Right ventricle myocardium superior (tissue), 1 donor: ENCODE measurements around the gene PEAK3. TPM values are rescaled to one million over a fixed set of nuclear protein-coding genes. Genes with fewer than 3 reads are reported as not detected.

ENCODE experiments used
- ATAC-seq: fragments of 200-7000 bp; cut with Tn5 transposase; one replicate; pipeline ENCODE4 v1.9.1; 2020; ENCODE audit warnings: mild to moderate bottlenecking; ENCODE audit not compliant: poor library complexity
- DNase-seq: peaks from one replicate; pipeline ENCODE4 v3.0.0-alpha.2; 2020
- intact Hi-C: fragments of 100-400 bp; cut with DNase I; formaldehyde crosslinking; loops from one replicate; pipeline ENCODE4 v1.11.2; 2022
- total RNA-seq: library from RNA; stranded (reverse); fragmentation: NEBNext Ultra II Directional; extraction: Animal tissue kit (Norgen Biotek cat#: 25700); gene quantifications from one replicate; pipeline ENCODE4 v1.2.1, GENCODE V29; 2021
- donor health status: DM: no; HTN: yes; CAD: no; lungs with severe emphysema.

The PEAK3 gene
- total RNA-seq, 1 donor from 2014 or later: 0.70 TPM

DNA sequence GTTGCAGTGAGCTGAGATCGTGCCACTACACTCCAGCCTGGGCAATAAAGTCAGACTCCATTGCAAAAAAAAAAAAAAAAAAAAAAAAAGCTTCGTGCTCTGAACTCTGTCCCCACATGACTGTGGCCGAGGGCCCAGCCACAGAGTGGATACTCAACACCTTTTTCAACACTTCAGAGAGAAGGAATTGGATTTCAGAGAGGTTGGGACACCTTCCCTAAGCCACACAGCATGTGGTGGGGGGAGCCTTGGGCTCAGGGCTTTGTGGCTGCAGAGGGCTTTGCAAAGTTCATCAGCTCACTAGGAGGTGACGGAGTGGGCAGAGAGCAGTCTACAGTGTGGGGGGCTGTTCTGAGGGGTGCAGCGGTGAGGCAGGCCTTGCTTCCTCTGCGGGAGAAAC lies 36.9 kb upstream of the PEAK3 start:
- intact Hi-C loops: loop anchor here (5.0 kb wide), 2 partner anchors 42 to 162 kb away; no protein-coding TSS in a partner anchor
- DNase-seq (no peak), ATAC-seq (no peak)

- DNase-seq: no peak
- intact Hi-C loops: loop anchor here (5.0 kb wide), 2 partner anchors 40 to 160 kb away; no protein-coding TSS in a partner anchor
Observed at GRCh38 chr19:2317756-2318155, 35.8 kb upstream of the PEAK3 start.

DNA sequence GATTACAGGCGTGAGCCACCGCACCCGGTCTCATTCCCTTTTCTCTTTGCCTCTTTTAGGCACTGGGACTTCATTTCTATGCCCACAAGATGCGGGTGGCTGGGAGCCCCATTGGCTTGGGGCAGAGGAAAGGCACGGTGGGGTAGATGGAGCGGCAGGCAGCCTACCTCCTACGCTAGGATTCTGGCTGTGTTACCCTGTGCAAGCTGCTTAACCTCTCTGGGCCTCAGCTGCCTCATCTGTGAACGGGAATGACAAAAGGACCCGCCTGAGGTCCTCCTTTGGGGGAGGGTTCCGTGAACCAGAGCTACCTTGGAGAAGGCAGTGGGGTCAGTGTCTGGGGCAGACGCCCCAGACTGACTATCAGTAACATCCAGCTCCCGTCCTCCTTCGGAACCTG lies 35.3 kb upstream of the PEAK3 start:
- intact Hi-C loops: loop anchor here (5.0 kb wide), 2 partner anchors 40 to 160 kb away; no protein-coding TSS in a partner anchor
- no peak for ATAC-seq
- no peak for DNase-seq

More at GRCh38 chr19:2317756-2318155, 35.8 kb upstream of the PEAK3 start:
- ATAC-seq: no peak

DNA sequence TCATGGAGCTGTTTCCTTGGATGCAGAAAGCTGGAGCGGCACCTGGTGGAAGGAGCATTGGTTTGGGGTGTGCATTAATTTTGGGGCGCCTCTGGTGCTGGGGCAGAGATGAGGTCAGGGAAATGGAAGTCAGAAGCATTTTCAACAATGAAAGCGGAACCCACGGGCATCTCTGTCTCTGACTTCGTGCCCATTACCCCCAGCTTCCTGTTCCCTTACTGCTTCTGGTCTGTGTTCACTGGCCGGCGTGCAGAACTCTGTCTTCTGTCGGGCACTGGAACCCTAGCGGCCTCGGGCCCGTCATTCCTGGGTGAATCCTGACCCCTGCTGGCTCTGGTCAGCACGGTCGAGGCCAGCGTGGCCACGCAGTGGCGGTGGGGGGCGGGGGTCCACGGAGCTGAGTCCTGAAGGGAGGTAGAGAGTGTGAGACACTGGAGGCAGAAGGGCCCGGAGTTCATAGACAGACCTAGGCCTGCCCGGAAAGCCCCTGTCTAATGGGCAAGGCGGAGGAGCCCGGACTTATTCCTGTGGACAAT lies 33.9 kb upstream of the PEAK3 start:
- ATAC-seq (peak; percentile 94), DNase-seq (peak; percentile 88)
- intact Hi-C loops: loop anchor here (5.0 kb wide), 2 partner anchors 39 to 159 kb away; no protein-coding TSS in a partner anchor

GRCh38 chr19:2315121-2315817 lies 33.3 kb upstream of the PEAK3 start:
- ATAC-seq: no peak
- no peak for DNase-seq
- intact Hi-C loops: loop anchor here (5.0 kb wide), 2 partner anchors 38 to 158 kb away; no protein-coding TSS in a partner anchor

- ATAC-seq: no peak
- intact Hi-C loops: no loop called here
- DNase-seq: no peak
Observed at GRCh38 chr19:2312820-2313501, 31.0 kb upstream of the PEAK3 start.

DNA sequence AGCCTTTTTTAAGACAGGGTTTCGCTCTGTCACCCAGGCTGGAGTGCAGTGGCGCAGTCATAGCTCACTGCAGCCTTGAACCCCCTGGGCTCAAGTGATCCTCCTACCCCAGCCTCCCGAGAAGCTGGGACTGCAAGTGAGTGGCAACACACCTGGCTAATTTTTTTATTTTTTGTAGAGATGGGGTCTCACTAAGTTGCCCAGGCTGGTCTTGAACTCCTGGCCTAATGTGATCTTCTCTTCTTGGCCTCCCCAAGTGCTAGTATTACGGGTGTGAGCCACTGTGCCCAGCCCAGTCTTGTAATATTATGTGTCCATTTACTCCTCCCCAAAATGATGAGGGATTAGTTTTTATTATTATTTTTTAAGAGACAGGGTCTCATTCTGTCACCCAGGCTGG lies 29.1 kb upstream of the PEAK3 start:
- intact Hi-C loops: no loop called here
- ATAC-seq: no peak

DNA sequence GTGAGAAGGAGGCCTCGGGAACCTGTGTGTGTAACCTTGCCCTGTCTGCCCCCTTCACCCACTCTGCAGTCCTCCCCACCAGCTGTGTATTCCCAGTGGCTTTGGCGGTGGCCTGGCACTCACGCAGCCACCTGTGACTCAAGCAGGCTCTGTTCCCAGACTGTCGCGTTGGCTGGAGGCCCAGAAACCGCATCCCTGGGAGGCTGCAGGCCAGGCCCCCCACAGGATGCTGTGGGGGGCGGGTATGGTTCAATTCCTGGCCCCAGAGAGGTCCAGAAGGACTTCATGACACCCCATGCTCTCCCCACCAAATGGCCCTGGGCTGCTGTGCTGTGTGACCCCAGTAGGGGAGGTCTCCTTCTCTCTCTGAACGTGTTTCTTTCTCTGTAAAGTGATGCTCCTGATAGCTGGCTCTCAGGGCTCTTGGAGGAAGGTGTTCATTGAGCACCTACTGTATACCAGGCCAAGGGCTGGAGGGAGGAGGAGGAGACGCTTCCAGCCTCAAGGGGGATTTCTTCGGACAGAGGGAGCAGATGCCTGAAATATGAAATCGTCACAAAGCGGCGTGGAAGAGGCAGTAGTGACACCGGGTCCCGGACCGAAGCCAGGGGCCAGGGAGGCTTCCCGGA lies 27.9 kb upstream of the PEAK3 start:
- ATAC-seq (no peak), DNase-seq (no peak)

More for the DNA sequence above, 29.1 kb upstream of the PEAK3 start:
- DNase-seq: no peak

DNA sequence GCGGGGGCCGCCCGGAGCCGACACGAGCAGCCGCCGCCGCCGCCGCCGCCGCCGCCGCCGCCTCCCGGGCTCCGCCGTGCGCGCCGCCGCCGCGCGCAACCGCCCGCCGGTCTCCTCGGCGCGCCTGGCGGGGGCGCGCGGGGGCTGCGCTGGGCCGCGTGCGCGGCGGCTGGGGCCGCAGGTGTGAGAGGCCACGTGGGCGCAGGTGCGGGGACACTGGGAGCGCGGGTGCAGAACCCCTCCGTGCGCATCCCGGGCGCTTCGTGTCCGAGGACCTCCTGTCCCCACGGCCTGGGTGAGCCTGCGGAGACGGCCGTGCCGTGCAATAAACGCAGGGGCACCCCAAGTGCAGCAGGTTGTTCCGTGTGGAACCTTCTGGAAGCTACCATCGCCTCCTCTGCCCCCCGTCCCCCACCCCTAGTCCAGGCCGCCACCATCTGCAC lies 26.2 kb upstream of the PEAK3 start, which contains the start of gene LINGO3:
Gene LINGO3, minus strand, starts transcription at position 41 of the 443 bp plus-strand sequence. CDS start 16,378 bp downstream, outside the sequence.
- DNase-seq (no peak), ATAC-seq (no peak)
- intact Hi-C loops: no loop called here

More for the DNA sequence above, 27.9 kb upstream of the PEAK3 start:
- intact Hi-C loops: no loop called here

- DNase-seq (no peak), ATAC-seq (no peak)
- intact Hi-C loops: no loop called here
Observed at GRCh38 chr19:2307518-2308012, 25.6 kb upstream of the PEAK3 start.

- DNase-seq (no peak), ATAC-seq (no peak)
- intact Hi-C loops: no loop called here
Observed at GRCh38 chr19:2306971-2307370, 25.0 kb upstream of the PEAK3 start.

GRCh38 chr19:2306281-2306806 lies 24.4 kb upstream of the PEAK3 start:
- DNase-seq: no peak
- intact Hi-C loops: no loop called here
- no peak for ATAC-seq

DNA sequence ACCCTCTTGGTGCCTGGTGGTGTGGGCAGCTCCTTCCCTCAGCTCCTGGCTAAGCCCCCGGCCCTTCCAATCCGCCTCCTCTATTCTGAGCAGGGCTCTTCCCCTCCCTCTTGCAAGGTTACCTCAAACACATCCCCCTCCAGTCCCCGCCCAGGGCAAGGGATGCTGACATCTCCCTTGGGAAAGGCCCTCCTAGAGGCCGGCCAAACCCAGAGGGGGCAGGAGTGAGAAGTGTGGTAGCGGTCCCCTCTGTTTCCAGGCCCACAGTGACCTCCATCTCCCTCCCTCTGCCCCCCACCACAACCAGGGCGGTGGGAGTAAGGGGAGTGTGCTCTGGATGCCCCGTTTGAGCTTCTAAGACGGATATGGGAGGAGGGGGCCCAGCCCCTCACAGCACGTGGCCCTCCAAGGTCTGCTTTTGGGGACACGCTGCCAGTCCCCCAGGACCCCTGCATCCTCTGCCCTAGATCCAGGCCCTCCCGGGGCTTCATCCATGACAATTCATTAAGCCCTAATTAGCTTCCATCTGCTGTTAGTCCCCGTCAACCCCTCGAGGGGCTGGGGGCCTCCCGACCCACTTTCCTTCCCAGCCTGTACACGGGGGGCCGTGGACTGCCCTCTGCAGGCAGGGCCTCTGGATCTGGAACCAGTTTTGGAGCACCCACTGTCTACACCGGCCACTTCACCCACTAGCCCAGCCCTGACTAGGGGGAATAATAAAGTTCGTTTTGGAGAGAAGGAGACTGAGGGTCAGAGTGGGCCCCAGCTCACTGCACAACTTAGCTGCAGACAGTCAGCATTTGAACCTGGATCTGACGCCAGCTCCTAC lies 23.7 kb upstream of the PEAK3 start:
- DNase-seq (no peak), ATAC-seq (no peak)
- intact Hi-C loops: no loop called here

DNA sequence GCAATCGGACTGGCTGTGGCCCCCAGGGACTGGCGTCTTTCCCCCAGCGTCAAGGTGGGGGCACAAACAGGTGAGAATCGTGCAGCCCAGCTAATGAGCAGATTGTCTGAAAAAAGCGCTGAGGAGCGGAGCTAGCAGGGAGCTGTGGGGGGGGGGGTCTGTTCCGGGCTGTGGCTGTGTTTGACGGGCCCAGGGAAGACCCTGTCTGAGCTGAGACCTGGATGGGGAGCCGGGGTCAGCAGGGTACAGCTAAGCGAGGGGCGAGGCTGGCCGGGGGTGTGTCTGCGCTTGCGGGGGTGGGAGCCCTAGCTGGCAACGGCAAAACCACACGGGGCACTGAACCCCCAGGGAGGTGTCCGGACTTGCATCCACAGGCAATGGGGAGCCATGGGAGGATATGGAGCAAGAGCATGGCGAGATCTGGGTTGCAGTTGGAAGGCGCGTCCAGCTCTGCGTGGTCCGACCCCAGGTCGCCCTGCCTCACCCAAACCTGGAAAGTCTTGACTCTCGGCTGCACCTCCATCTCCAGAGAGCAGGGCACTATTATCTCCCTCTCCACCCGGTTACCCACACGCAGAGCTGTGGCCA lies 21.3 kb upstream of the PEAK3 start:
- DNase-seq: no peak
- no peak for ATAC-seq
- intact Hi-C loops: no loop called here

GRCh38 chr19:2302319-2303210 lies 20.6 kb upstream of the PEAK3 start:
- peak; percentile 74 for DNase-seq
- ATAC-seq: peak; percentile 74
- intact Hi-C loops: no loop called here

GRCh38 chr19:2300533-2300932 lies 18.6 kb upstream of the PEAK3 start:
- DNase-seq: no peak
- intact Hi-C loops: no loop called here
- no peak for ATAC-seq

- intact Hi-C loops: no loop called here
- ATAC-seq: no peak
- DNase-seq: no peak
Observed at GRCh38 chr19:2296141-2296540, 14.2 kb upstream of the PEAK3 start.
